Kidney (tissue), 14 donors: ENCODE results near the gene GALNT17. TPM values are rescaled to one million over a fixed set of nuclear protein-coding genes. Genes with fewer than 3 reads are reported as not detected.

ENCODE experiments used
- DNase-seq, 5 donors: peaks; one replicate each; pipeline ENCODE4 v3.0.0-alpha.2; 2013 to 2020
- FAIRE-seq: peaks from 2 replicates; lab custom pipeline; 2012; peaks lifted over from hg19 to GRCh38; lab: Jason Lieb, UNC
- H3K27ac ChIP-seq, 2 donors: one replicate each; pipeline ENCODE4 v1.7.0; 2013; ENCODE audit warnings: low read depth in 2 of 2, low read length in 2 of 2, inconsistent platforms in 1 of 2
- H3K27me3 ChIP-seq: one replicate; pipeline ENCODE4 v1.7.1; 2013; ENCODE audit warnings: low read length, inconsistent platforms; ENCODE audit not compliant: control insufficient read depth, insufficient read depth
- H3K36me3 ChIP-seq, 3 donors: one replicate each; pipeline versions ENCODE4 v1.7.0 to v1.7.1; 2013; ENCODE audit warnings: low read length in 3 of 3, control low read depth in 1 of 3, inconsistent platforms in 1 of 3; ENCODE audit not compliant: insufficient read depth in 3 of 3, control insufficient read depth in 2 of 3
- H3K4me1 ChIP-seq, 3 donors: one replicate each; pipeline versions ENCODE4 v1.7.0 to v1.7.1; 2013; ENCODE audit warnings: low read length in 3 of 3, inconsistent platforms in 1 of 3, low read depth in 1 of 3; ENCODE audit not compliant: control insufficient read depth in 2 of 3, insufficient read depth in 2 of 3
- H3K4me3 ChIP-seq, 3 donors: one replicate each; pipeline versions ENCODE4 v1.7.0 to v1.8.1; 2013; ENCODE audit warnings: low read length in 3 of 3, control low read depth in 1 of 3, inconsistent platforms in 1 of 3
- H3K9ac ChIP-seq, 3 donors: one replicate each; pipeline versions ENCODE4 v1.7.0 to v1.7.1; 2013; ENCODE audit warnings: low read length in 3 of 3, control low read depth in 1 of 3, inconsistent platforms in 1 of 3
- H3K9me3 ChIP-seq, 3 donors: one replicate each; pipeline versions ENCODE4 v1.7.0 to v1.7.1; 2013; ENCODE audit warnings: low read length in 3 of 3, control low read depth in 1 of 3, inconsistent platforms in 1 of 3; ENCODE audit not compliant: control insufficient read depth in 2 of 3, insufficient read depth in 1 of 3
- CTCF ChIP-seq: IDR thresholded peaks from 3 replicates; pipeline ENCODE4 v1.5.1; 2012; ENCODE audit warnings: mild to moderate bottlenecking, moderate library complexity, borderline replicate concordance; ENCODE audit not compliant: insufficient read depth; ENCODE audit errors: extremely low read depth
- intact Hi-C: fragments of 100-400 bp; cut with DNase I; formaldehyde crosslinking; loops from one replicate; pipeline ENCODE4 v1.11.1; 2022
- polyA plus RNA-seq: library from polyadenylated mRNA; stranded (reverse); fragments of 350-450 nt; fragmentation: Illumina TruSeq; extraction: RNeasy Lipid Tissue Mini Kit (QIAGEN cat#74804); gene quantifications from one replicate; pipeline ENCODE4 v1.2.3, GENCODE V29; 2014; ENCODE audit warnings: low read depth, low replicate concordance; ENCODE audit not compliant: insufficient read depth
- total RNA-seq: library from RNA; stranded (reverse); fragmentation: NEBNext Ultra II Directional; extraction: Animal tissue kit (Norgen Biotek cat#: 25700); gene quantifications from one replicate; pipeline ENCODE4 v1.2.1, GENCODE V29; 2021
- donor health status: control.
- donor health status: control.
- donor health status: control.
- donor health status: control.
- donor health status: control.
- donor health status: DM: yes; HTN: yes; CAD: no.
- donor health status: Normal renal cell carcinoma (clear cell type).

The GALNT17 gene
- total and polyA plus RNA-seq, 2 donors from 2014 or later: 2.4 to 5.5 TPM

GRCh38 chr7:71560354-71560995 is 428.5 kb downstream of the GALNT17 start:
- Histone ChIP-seq H3K27me3 (no peaks in the 10 kb centered on the region), H3K4me1 (no peaks in the 10 kb centered on the region), H3K9ac (no peak overlapping the region), H3K9me3 (no peaks in the 10 kb centered on the region), H3K4me3 (no peak overlapping the region), H3K36me3 (no peaks in the 10 kb centered on the region), H3K27ac (no peak overlapping the region)
- no peak for FAIRE-seq
- no peak for TF ChIP-seq CTCF
- intact Hi-C loops: no loop called here
- no peak for DNase-seq

- H3K9me3 ChIP-seq: no peaks in the 10 kb centered on the region
- H3K4me3 ChIP-seq: no peak overlapping the region
- intact Hi-C loops: no loop called here
- no peaks in the 10 kb centered on the region for H3K36me3 ChIP-seq
- H3K27me3 ChIP-seq: no peaks in the 10 kb centered on the region
- no peak for FAIRE-seq
- no peak overlapping the region for H3K27ac ChIP-seq
- no peak overlapping the region for H3K9ac ChIP-seq
- TF ChIP-seq CTCF: no peak
- H3K4me1 ChIP-seq: no peaks in the 10 kb centered on the region
- DNase-seq: no peak
Measured at GRCh38 chr7:71563276-71563675, 431.3 kb downstream of the GALNT17 start.

GRCh38 chr7:71566376-71566775 is 434.4 kb downstream of the GALNT17 start:
- Histone ChIP-seq H3K4me3 (no peak overlapping the region), H3K27me3 (no peaks in the 10 kb centered on the region), H3K9ac (no peak overlapping the region), H3K4me1 (no peaks in the 10 kb centered on the region), H3K9me3 (peaks cover 0 to 6% (median 0%) of the 10 kb centered on the region in 3 donors), H3K36me3 (no peaks in the 10 kb centered on the region), H3K27ac (no peak overlapping the region)
- intact Hi-C loops: no loop called here
- no peak for TF ChIP-seq CTCF
- FAIRE-seq: no peak
- DNase-seq: no peak

GRCh38 chr7:71566991-71567390 is 435.0 kb downstream of the GALNT17 start:
- no peak overlapping the region for H3K4me3 ChIP-seq
- FAIRE-seq (no peak), DNase-seq (no peak)
- no peaks in the 10 kb centered on the region for H3K27me3 ChIP-seq
- no peaks in the 10 kb centered on the region for H3K4me1 ChIP-seq
- H3K36me3 ChIP-seq: no peaks in the 10 kb centered on the region
- no peak overlapping the region for H3K9ac ChIP-seq
- no peak overlapping the region for H3K27ac ChIP-seq
- no peak for TF ChIP-seq CTCF
- intact Hi-C loops: no loop called here
- peaks cover 0 to 6% (median 0%) of the 10 kb centered on the region in 3 donors for H3K9me3 ChIP-seq
